GM12872 (cell line): ENCODE data around the gene RNF144A.

Experiments used
- TF ChIP-seq, protein P1 (sequence below): IDR thresholded peaks from 3 replicates; pipeline ENCODE4 v1.5.1; 2011; ENCODE audit warnings: low read depth, mild to moderate bottlenecking, low read length, moderate library complexity; ENCODE audit not compliant: insufficient read depth

The RNF144A gene

DNA sequence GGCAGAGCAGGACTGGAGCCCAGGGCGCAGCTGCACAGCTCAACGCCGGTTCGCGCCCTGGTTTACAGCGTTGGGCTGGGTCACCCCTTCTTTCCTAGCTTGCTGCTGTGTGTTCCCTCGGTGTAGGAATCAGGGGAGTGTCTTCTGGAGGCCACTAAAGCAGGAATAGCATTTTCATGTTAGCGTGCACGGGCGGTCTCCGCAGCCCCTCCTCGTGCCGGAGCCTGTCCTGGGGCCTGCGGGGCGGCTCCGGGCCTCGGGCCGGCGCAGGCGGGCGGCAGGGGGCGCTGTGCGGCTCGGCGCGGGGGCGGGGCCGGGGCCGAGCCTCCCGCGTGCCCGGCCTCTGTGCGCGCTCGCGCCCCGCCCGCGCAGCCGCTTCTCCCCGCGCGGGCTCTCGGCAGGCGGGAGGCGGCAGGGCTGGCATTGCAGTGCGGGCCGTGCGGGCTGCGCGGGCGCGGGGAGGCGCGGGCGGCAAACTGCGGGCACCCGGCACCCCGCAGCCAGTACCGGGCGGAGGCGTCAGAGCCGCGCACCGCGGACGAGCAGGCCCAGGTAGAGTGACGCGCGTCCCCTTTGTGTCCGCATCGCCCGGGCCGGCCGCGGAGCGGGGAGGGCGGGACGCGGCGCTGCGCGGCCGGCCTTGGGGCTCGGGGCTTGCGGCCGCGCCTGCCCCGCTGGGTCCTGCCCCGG lies at the start of gene RNF144A:
Gene RNF144A (plus strand): TSS at position 342 of the 690 bp plus-strand sequence. CDS start 79,515 bp downstream, outside the sequence.
- TF ChIP-seq, protein P1, sequence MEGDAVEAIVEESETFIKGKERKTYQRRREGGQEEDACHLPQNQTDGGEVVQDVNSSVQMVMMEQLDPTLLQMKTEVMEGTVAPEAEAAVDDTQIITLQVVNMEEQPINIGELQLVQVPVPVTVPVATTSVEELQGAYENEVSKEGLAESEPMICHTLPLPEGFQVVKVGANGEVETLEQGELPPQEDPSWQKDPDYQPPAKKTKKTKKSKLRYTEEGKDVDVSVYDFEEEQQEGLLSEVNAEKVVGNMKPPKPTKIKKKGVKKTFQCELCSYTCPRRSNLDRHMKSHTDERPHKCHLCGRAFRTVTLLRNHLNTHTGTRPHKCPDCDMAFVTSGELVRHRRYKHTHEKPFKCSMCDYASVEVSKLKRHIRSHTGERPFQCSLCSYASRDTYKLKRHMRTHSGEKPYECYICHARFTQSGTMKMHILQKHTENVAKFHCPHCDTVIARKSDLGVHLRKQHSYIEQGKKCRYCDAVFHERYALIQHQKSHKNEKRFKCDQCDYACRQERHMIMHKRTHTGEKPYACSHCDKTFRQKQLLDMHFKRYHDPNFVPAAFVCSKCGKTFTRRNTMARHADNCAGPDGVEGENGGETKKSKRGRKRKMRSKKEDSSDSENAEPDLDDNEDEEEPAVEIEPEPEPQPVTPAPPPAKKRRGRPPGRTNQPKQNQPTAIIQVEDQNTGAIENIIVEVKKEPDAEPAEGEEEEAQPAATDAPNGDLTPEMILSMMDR, result peak; percentile 45; the same call in 2 of the 3 replicates

DNA sequence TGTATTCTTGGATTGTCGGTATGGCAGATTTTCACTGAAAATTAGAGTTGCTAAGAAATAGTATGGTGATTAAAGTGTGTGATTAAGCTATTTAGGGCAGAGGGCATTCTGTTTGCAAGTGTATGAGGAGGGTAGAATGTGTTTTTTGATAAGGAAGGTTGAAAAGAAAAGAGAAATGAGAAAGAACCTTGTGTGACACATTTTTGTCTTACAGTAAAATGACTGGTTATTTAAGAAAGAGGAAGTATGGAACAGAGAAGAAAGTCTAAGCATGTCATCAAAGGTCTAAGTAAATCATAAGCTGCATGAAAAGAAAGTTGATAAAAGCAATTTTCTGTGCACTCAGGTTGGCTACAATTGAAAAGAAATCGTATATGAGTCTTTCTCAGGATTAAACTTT lies 44.8 kb upstream of the RNF144A start:
- TF ChIP-seq, protein P1, result no peak

DNA sequence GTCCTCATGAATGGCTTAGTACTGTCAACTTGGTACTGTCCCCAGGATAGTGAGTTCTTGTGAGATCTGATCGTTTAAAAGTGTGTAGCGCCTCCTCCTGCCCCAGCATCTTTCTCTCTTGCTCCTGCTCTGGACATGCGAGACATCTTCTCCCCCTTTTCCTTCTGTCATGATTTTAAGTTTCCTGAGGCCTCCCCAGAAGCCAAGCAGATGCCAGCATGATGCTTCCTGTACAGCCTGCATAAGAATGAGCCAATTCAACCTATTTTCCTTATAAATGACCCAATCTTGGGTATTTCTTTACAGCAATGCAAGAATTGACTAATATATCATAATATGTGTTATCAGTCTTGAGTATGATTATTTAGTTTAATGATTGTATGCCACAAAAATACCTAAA lies 43.2 kb upstream of the RNF144A start:
- TF ChIP-seq, protein P1, result no peak

DNA sequence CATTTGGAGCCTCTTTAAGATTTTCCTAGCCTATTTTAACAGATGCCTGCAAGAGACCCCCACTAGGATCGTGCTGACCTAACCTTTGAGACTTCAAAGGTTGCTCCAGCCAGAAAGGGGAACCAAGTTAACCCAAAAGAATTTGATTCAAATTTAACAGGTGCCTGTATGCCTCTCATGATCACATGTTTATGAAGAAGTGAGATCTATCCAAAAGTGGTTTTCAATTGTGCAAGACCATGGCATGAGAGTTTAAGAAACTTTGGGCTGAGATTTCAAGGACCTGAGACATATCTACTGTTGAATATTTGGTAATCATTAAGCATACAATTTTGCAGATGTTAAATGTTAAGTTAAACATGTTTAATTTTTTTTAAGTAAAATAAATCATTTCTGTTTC lies 40.9 kb upstream of the RNF144A start:
- TF ChIP-seq, protein P1, result no peak

DNA sequence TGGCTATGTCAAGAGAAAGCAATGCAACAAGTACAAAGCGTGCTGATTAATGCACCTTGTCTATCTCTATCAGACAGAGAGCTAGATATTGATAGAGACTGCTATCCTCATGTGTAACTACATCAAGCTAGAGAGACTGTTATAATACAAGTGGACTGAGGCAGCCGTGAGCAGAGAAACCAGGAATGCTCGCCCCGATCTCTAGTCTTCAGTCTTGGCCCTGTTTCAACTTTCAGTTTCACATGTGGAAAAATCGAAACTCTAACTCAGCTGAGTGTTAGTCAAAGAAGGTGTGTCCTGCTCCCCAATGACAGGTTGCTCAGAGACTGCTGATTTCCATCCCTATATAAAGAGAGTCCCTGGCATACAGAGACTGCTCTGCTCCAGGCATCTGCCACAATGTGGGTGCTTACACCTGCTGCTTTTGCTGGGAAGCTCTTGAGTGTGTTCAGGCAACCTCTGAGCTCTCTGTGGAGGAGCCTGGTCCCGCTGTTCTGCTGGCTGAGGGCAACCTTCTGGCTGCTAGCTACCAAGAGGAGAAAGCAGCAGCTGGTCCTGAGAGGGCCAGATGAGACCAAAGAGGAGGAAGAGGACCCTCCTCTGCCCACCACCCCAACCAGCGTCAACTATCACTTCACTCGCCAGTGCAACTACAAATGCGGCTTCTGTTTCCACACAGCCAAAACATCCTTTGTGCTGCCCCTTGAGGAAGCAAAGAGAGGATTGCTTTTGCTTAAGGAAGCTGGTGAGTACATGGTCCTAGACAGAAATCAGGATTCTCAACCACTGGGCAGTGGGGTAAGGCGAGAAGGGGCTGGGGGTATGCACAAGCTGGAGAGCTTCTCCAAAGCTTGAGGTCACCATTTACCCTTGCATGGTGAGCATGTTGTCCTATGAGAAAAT lies 39.6 kb upstream of the RNF144A start, which contains the start of gene RSAD2:
Gene RSAD2 (plus strand): TSS at position 376 of the 903 bp plus-strand sequence. CDS start 24 bp downstream, at position 400.
- TF ChIP-seq, protein P1, result no peak

DNA sequence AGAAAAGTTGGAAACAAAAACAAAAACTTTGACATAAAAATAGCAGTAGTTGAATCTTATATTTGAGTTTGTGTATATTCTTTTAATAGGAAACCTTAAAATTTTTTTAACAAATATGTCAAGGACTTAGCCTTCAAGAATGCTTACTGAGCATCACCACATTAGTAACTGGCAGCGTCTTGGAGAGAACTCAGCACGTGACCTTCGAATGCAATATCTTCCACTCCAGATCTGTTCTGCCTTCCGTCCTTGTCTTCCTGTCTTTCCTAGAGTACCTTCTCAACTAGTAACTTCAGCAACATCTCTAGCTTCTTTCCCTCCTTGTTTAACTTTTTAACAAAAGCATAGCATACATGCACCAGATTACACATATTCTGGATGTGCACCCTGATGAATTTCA lies 38.7 kb upstream of the RNF144A start:
- TF ChIP-seq, protein P1, result no peak

- TF ChIP-seq, protein P1, result no peak
Observed at GRCh38 chr2:6879011-6879410, 38.2 kb upstream of the RNF144A start.
